NAMALWA (cell line): Measurements from ENCODE around the gene APP.

Experiments
- DNase-seq: peaks from one replicate; pipeline ENCODE4 v3.0.0-alpha.2; 2015; ENCODE audit warnings: low spot score

APP gene

GRCh38 chr21:26170471-26171257, at the start of gene APP:
Gene APP (minus strand): TSS chr21:26170770. CDS start chr21:26170620, 150 bp downstream.
- peak; percentile 73 for DNase-seq

GRCh38 chr21:26212220-26212619, 41.6 kb upstream of the APP start:
- DNase-seq = no peak

DNA sequence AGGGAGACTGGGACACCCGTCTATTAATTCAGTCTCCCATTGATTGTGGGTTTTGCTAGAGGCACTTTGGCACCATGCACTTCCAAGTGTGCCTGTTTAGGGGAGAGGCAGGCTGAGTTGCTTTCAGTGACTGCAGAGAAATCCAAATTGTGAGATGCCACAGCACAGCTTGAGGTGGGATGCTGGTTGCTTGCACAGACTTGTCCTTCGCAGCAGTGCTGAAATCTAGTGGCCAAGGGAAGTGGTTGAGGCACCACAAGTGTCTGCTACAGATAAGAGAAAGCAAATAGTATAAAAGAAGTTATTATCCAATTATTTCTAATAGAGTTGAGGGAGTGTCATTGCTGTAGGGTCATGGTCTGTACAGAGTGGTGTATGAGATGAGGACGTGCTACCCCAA, 40.0 kb upstream of the APP start:
- DNase-seq = no peak

- DNase-seq = no peak
Measured at GRCh38 chr21:26207021-26207420, 36.5 kb upstream of the APP start.

GRCh38 chr21:26199456-26199855, 28.9 kb upstream of the APP start:
- DNase-seq = no peak

DNA sequence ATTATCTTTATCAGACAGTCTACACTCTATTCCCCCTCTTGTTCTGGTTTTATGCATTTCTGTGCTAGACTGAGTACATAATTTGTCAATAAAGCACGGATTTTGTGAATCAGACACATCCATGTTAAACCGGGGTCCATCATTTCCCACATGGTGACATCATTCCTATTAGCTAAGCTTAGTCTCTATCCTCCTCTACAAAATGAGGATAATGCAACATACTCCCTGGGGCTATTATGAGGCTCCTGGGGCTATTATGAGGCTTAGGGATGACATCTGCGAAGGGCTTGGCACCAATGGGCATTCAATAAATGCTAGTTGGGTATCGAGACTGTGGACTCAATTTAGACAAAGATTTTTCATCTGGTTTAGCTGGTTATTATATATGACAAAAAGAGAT, 25.1 kb upstream of the APP start:
- no peak for DNase-seq

GRCh38 chr21:26194811-26195251, 24.3 kb upstream of the APP start:
- no peak for DNase-seq

- DNase-seq = no peak
Measured at GRCh38 chr21:26194326-26194725, 23.8 kb upstream of the APP start.

- DNase-seq = no peak
Measured at GRCh38 chr21:26191609-26192008, 21.0 kb upstream of the APP start.

GRCh38 chr21:26188422-26188821, 17.9 kb upstream of the APP start:
- no peak for DNase-seq

DNA sequence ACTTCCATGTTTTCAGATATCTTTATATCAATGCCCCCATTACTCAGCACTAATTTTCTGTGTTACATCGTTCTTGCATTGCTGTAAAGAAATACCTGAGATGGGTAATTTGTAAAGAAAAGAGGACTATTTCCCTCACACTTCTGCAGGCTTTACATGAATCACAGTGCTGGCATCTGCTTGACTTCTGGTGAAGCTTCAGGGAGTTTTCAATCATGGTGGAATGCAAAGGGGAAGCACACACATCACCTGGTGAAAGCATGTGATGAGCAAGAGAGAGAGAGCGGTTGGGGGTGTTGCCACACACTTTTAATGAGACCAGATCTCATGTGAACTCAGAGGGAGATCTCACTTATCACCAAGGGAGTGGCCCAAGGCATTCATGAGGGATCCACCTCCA, 14.9 kb upstream of the APP start:
- DNase-seq = no peak

GRCh38 chr21:26185021-26185420, 14.5 kb upstream of the APP start:
- DNase-seq = no peak

GRCh38 chr21:26179501-26179900, 8.9 kb upstream of the APP start:
- DNase-seq = no peak

- peak; percentile 39 for DNase-seq
Measured at GRCh38 chr21:26177746-26178426, 7.3 kb upstream of the APP start.

- no peak for DNase-seq
Measured at GRCh38 chr21:26177187-26177586, 6.6 kb upstream of the APP start.

DNA sequence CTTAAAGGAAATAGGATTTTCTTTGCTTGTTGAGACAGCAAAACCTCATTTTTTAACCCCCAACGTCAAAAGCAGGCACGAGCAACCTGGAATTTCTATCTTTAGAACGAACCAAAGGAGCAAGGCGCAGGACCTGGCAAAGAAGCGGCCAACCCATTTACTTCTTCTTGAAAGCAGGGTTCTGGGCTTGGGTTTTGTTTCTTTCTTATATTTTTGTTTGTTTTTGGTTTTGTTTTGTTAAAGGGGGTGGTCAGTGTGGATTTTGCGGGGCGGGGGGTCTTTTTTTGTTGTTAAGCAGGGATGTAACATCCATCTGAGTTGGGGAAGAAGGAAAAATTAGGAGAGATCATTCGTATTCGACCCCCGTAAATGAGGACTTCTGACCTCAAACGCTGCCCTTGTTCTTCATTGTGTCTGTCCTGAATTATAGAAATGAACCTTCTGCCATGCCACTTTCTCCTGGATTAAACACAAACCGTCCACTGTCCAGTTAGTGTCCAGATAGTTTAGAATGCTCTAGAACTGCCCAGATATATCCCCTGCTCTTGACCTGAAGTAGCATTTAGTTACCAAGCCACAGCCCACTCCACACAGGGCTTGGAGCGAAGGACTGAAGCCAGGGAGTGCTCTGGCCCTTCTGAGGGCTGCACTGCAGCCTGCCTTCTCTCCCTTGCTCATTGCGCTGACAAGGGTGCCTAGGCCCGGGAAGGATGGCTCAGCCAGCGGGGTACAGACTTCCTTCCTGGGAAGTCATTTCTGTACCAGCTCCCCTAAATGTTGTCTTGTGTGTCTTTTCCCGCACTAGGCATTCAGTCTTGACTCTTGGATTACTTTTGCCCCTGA, 909 bp upstream of the APP start:
- no peak for DNase-seq

DNA sequence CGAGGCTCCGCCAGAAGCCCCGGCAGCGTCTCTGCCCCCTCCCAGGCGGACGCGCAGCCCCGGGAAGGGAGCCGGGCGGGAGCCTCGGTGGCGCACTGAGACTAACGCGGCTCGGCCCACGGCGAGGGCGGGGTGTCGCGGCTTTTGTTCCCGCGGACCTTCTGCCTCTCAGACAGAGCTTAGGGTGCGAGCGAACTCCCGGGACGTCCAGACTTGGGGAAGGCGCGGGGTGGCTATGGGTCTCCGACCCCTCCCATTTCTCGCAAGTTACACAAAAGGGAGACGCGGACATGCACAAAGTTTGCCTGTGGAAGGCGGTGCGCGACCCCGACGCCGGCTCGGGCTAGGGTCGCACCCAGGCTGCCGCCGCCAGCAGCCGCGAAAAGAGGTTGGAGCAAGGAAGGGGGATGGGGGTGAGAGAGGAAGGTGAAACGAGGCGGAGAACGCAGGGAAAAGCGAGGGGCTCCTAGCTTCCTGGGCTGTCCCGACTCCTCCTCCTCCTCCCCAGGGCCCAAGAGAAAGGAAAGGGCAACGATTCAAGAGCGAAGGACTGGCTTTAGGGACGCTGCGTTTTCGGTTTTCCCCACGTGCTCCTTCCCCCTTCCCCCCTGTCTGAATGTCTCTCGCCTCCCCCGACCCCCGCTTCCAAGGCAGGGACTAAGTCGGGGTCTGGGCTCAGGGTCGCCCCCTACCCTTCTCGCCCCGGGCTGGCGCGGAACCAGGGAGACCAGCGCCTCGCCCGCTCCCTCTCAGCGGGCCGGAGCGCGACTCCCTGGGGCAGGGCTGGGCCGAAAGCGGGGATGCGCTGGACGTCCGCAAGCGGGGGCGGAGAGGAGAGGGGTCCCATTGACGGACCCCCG, 729 bp downstream of the APP start:
- DNase-seq = peak; percentile 45

GRCh38 chr21:26169061-26169610, 1.4 kb downstream of the APP start:
- peak; percentile 77 for DNase-seq

DNA sequence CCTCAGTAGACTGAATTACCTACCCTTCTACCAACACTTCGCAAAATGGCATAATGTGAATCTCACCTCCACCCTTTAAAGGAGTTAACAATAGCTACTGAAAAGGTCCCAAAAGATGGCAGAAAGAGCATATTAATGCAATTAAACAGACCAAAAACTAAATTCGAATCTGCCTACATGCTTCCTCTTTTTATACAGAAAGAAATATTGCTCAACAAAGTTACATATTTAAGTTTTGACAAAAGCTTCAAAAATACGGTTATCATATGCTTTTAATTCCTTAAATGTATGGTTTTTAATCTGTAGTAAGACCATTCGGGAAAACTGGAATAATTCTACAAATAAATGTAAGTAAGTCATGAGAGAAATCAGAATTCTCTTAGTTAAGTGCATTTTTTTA, 2.2 kb downstream of the APP start:
- no peak for DNase-seq

DNA sequence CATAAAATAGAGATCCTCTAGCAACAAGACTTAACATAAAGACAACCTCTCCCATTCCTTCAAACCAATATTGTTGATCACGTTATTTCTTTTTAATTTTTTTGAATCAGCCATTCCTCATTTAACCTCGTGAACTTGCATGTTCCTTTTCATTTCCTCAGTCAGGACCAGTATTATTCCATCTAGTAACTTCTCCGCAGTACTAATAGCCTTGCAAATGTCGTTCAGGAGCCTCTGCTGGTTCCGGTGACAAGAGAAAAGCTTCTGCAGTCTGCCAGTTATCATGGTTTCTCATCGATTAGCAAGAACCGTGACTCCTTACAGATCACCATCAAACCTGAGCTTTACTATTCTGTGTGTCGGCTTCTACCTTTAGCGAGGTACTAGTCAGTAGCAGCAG, 3.0 kb downstream of the APP start:
- DNase-seq = no peak

- DNase-seq = no peak
Measured at GRCh38 chr21:26165331-26165730, 5.2 kb downstream of the APP start.
